ENCODE data around the gene ANKAR. TPM values are rescaled to one million over a fixed set of nuclear protein-coding genes. Genes with fewer than 3 reads are reported as not detected.
"Not testable (repeated sequence)": the region's sequence is repeated elsewhere in the genome, so short reads cannot be mapped to it uniquely, and the experiment has no call there.

ANKAR gene
- total RNA-seq, 4 donors from 2014 or later: 0.95 to 11.0 (median 5.3) TPM

GRCh38 chr2:189681903-189682302 lies 7.4 kb downstream of the ANKAR start:
- TF ChIP-seq POLR2AphosphoS5 (IDR thresholded peaks at IDR 0.05) (no peak), CTCF (IDR thresholded peaks at IDR 0.05) (no peak), EP300 (IDR thresholded peaks at IDR 0.05) (no peak), POLR2A (IDR thresholded peaks at IDR 0.05) (no peak)
- Histone ChIP-seq H3K27ac (no peak overlapping the region), H3K27me3 (no peaks in the 10 kb centered on the region), H3K9me3 (no peaks in the 10 kb centered on the region), H3K4me1 (peaks cover 9% of the 10 kb centered on the region), H3K36me3 (no peaks in the 10 kb centered on the region), H3K4me3 (no peak overlapping the region)
- DNase-seq (ENCODE audit: low spot score in 2 of 2): no peak

DNA sequence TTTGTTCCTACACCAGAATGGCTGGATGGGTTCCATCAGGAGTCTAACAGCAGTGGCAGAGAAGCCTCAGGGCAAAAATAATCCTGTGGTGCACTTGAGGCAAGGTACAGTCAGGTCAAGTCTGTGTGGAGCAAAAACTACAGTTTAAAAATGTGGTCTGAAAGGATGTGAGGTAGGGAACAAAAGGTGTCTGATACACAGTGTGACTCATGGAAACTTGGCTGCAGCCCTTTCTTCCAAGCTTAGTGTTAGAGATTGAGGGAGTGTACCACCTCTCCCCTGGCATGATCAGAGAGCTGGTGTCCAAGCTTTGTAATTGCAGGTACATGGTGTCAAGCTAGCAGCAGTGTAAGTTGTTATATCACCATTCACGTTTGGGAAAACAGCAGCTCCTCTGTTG lies 8.9 kb downstream of the ANKAR start:
- Histone ChIP-seq H3K9me3 (no peaks in the 10 kb centered on the region), H3K36me3 (no peaks in the 10 kb centered on the region), H3K4me1 (peaks cover 9% of the 10 kb centered on the region), H3K27me3 (no peaks in the 10 kb centered on the region), H3K4me3 (no peak overlapping the region), H3K27ac (no peak overlapping the region)
- no CpG with 5 or more reads among the region's 1 CpG for WGBS
- DNase-seq (ENCODE audit: low spot score in 2 of 2): no peak
- TF ChIP-seq EP300 (IDR thresholded peaks at IDR 0.05) (no peak), CTCF (IDR thresholded peaks at IDR 0.05) (no peak), POLR2A (IDR thresholded peaks at IDR 0.05) (no peak), POLR2AphosphoS5 (IDR thresholded peaks at IDR 0.05) (no peak)

GRCh38 chr2:189684811-189685210 lies 10.3 kb downstream of the ANKAR start:
- WGBS: 79% methylated on average over 1 of the region's 1 CpG
- Histone ChIP-seq H3K36me3 (no peaks in the 10 kb centered on the region), H3K4me1 (peaks cover 9% of the 10 kb centered on the region), H3K9me3 (no peaks in the 10 kb centered on the region), H3K27me3 (no peaks in the 10 kb centered on the region), H3K27ac (no peak overlapping the region), H3K4me3 (no peak overlapping the region)
- TF ChIP-seq CTCF (IDR thresholded peaks at IDR 0.05): no peak
- TF ChIP-seq EP300 (IDR thresholded peaks at IDR 0.05): no peak
- no peak for TF ChIP-seq POLR2AphosphoS5 (IDR thresholded peaks at IDR 0.05)
- no peak for TF ChIP-seq POLR2A (IDR thresholded peaks at IDR 0.05)
- no peak for DNase-seq (ENCODE audit: low spot score in 2 of 2)

GRCh38 chr2:189685540-189686229 lies 11.2 kb downstream of the ANKAR start:
- Histone ChIP-seq H3K4me1 (peaks cover 9% of the 10 kb centered on the region), H3K9me3 (no peaks in the 10 kb centered on the region), H3K36me3 (no peaks in the 10 kb centered on the region), H3K4me3 (no peak overlapping the region), H3K27me3 (no peaks in the 10 kb centered on the region), H3K27ac (no peak overlapping the region)
- 66% methylated on average over 2 of the region's 2 CpGs for WGBS
- TF ChIP-seq EP300 (IDR thresholded peaks at IDR 0.05): no peak
- no peak for TF ChIP-seq POLR2AphosphoS5 (IDR thresholded peaks at IDR 0.05)
- TF ChIP-seq CTCF (IDR thresholded peaks at IDR 0.05): no peak
- no peak for DNase-seq (ENCODE audit: low spot score in 2 of 2)

DNA sequence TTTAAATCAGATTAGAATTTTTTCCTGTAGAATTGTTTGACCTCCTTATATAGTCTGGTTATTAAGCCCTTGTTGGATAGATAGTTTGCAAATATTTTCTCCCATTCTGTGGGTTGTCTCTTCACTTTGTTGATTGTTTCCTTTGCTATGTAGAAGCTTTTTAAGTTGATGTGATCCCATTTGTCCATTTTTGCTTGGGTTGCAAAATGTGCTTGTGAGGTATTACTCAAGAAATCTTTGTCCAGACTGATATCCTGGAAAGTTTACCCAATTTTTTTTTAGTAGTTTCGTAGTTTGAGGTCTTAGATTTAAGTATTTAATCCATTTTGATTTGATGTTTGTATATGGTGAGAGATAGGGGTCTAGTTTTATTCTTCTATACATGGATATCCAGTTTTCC lies 13.3 kb downstream of the ANKAR start:
- DNase-seq (ENCODE audit: low spot score in 2 of 2); H3K9me3 ChIP-seq; H3K4me1 ChIP-seq; H3K27me3 ChIP-seq; H3K36me3 ChIP-seq; H3K4me3 ChIP-seq; H3K27ac ChIP-seq: not testable (repeated sequence)
- WGBS: 97% methylated on average over 1 of the region's 1 CpG

DNA sequence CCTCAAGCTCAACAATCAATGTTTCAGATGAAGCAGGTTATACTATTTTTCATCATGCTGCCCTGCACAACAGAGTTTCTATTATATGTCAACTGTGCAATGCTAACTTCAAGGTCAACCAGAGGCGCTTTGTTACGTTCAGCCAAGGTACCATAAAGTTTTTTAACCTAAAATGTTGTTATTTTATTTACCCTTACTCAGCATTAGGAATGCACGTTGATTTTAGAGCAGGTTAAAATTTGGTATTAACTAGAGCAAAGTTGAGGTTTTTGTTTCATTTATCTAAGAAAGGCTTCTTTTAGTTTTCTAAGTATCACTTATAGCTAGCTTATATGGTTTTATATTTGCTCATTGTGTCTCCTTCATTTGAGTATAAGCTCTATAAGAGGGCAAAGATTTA lies 21.8 kb downstream of the ANKAR start:
- H3K36me3 ChIP-seq: peaks cover 6% of the 10 kb centered on the region

More for the DNA sequence above, 21.8 kb downstream of the ANKAR start:
- no peaks in the 10 kb centered on the region for H3K27me3 ChIP-seq
- no peak for DNase-seq (ENCODE audit: low spot score in 2 of 2)
- H3K4me3 ChIP-seq: no peak overlapping the region
- no peaks in the 10 kb centered on the region for H3K9me3 ChIP-seq
- TF ChIP-seq CTCF (IDR thresholded peaks at IDR 0.05): no peak
- TF ChIP-seq POLR2AphosphoS5 (IDR thresholded peaks at IDR 0.05): no peak
- TF ChIP-seq EP300 (IDR thresholded peaks at IDR 0.05): no peak
- TF ChIP-seq POLR2A (IDR thresholded peaks at IDR 0.05): no peak
- no peak overlapping the region for H3K27ac ChIP-seq
- 83% methylated on average over 3 of the region's 3 CpGs for WGBS
- no peaks in the 10 kb centered on the region for H3K4me1 ChIP-seq

All from suprapubic skin (tissue), 4 donors.